Lung microvascular endothelial cell (primary cell): Measurements from ENCODE around the gene RBM15B. TPM values are rescaled to one million over a fixed set of nuclear protein-coding genes. Genes with fewer than 3 reads are reported as not detected.

Experiments used
- DNase-seq, 2 donors: peaks; one replicate each; pipeline versions ENCODE4 v3.0.0 to v3.0.0-alpha.2; 2010; ENCODE audit warnings: low read depth in 2 of 2
- total RNA-seq: library from RNA; depleted of rRNA; stranded (reverse); fragments of >200 nt; gene quantifications from 2 replicates; pipeline ENCODE4 v1.2.1, GENCODE V29; 2014

Gene RBM15B
- total RNA-seq, 1 donor from 2014 or later: 30.8 TPM

GRCh38 chr3:51445544-51446280, 54.6 kb downstream of the RBM15B start:
- DNase-seq: peak in 1 of 2 donors; percentile 90

Other genes with a start within 250 kb of the RBM15B start
- 65.2 and 127 TPM in 2 replicates for gene MANF, start 6.0 kb upstream of the RBM15B start, total RNA-seq
- gene DCAF1, start 108.7 kb downstream of the RBM15B start, total RNA-seq: 9.2 and 16.1 TPM in 2 replicates
- gene RAD54L2, start 147.4 kb downstream of the RBM15B start, total RNA-seq: 10.5 and 14.5 TPM in 2 replicates